HG03442 (cell line): ENCODE results near the gene MAML2.
"Not testable (repeated sequence)": the region's sequence is repeated elsewhere in the genome, so short reads cannot be mapped to it uniquely, and the experiment has no call there.

ENCODE experiments used
- ATAC-seq: cut with Tn5 transposase; IDR thresholded peaks from one replicate; pipeline ENCODE4 v1.9.1; 2021; ENCODE audit warnings: mild to moderate bottlenecking, moderate library complexity; ENCODE audit not compliant: unreplicated experiment

MAML2 gene

GRCh38 chr11:96272529-96273222 is 70.3 kb downstream of the MAML2 start:
- peak; percentile 51 for ATAC-seq

- no peak for ATAC-seq
Measured at GRCh38 chr11:96271777-96272176, 71.2 kb downstream of the MAML2 start.

GRCh38 chr11:96271352-96271751 is 71.6 kb downstream of the MAML2 start:
- ATAC-seq = not testable (repeated sequence)

DNA sequence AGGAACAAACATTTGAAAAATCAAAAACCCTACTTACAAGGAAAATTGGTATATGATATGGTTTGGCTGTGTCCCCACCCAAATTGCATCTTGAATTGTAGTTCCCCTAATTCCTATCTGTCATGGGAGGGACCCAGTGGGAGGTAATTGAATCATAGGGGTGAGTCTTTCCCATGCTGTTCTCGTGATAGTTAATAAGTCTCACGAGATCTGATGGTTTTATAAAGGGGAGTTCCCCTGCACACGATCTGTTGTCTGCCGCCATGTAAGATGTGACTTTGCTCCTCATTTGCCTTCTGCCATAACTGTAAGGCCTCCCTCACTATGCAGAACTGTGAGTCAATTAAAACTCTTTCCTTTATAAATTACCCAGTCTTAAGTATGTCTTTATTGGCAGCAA is 74.5 kb downstream of the MAML2 start:
- ATAC-seq = not testable (repeated sequence)

GRCh38 chr11:96267496-96268032 is 75.4 kb downstream of the MAML2 start:
- peak; percentile 98 for ATAC-seq

DNA sequence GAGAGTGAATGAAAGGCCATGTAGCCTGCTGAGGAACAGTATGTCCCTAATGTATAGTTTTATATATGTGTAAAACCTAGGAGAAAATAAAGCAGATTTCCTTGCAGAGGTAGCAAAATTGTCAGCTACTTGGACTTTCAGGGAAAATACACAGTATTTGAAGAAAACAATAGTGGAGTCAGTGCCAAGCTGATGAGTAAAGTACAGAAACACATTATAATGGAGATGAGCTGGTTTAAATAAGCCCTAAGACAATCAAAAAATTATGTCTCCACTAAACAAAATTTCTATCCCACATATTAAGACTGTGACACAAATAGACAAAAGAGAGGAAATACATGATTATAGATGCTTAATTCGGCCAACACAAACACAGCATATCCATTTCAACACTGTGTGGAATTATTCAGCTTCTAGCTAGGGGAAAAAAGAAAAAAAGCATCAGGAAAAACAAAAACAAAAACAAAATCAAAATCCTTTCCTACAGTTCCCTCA is 75.9 kb downstream of the MAML2 start:
- no peak for ATAC-seq

DNA sequence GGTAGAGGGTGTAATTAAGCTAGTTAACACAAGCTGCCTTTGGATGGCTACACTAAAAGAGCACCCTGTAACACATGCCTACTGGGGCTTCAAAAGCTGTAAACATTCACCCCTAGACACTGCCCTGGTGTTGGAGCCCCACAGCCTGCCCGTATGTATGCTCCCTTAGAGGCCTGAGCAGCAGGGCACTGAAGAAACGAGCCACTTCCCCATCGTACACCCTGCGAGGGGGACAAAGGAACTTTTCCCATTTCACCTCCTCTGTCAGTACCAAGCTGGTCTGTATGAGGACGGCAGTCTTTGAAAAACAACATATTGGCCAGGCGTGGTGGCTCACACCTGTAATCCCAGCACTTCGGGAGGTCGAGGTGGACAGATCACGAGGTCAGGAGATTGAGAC is 77.0 kb downstream of the MAML2 start:
- ATAC-seq = no peak

- ATAC-seq = no peak
Measured at GRCh38 chr11:96265220-96265737, 77.7 kb downstream of the MAML2 start.

DNA sequence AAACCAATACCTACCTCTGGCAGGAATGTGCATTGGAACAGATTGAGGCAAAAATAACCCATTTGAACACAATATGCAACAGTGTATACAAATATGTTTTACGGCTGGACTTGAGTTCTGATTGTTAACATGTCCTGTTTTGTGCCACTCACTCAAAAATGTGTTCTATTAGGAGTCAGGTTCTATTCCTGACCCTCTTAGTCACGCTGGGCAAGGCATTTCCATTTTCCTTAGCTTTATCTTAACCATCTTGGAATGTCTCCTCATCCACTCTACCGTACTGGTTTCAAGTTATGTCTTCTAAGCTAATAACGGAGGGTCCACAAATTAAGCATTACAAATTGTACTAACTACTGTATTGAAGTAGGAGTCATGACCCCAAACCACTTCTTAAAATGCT is 78.6 kb downstream of the MAML2 start:
- no peak for ATAC-seq

GRCh38 chr11:96263238-96263763 is 79.7 kb downstream of the MAML2 start:
- ATAC-seq = no peak

GRCh38 chr11:96260532-96260931 is 82.5 kb downstream of the MAML2 start:
- ATAC-seq = no peak

DNA sequence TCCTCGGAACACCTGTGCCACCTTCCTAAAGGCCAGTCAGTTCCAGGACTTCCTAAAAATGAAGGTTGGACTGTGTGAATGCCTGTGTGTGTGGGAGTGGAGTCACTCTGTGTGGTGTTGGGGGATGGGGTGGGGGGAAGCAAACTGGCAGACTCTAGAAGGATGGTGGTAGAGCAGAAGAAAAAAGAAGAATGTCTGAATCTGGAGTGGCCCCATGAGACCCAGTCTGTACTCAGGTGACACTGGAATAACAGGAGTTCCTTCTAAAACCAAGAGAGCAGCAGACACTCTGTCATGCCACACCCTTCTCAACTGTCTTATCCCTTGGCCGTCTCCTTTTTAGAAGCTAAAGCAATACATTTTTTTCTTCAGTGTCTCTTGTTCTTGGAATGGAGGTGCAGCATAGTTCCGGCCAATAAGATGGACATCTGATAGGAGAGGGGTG is 82.9 kb downstream of the MAML2 start:
- no peak for ATAC-seq

DNA sequence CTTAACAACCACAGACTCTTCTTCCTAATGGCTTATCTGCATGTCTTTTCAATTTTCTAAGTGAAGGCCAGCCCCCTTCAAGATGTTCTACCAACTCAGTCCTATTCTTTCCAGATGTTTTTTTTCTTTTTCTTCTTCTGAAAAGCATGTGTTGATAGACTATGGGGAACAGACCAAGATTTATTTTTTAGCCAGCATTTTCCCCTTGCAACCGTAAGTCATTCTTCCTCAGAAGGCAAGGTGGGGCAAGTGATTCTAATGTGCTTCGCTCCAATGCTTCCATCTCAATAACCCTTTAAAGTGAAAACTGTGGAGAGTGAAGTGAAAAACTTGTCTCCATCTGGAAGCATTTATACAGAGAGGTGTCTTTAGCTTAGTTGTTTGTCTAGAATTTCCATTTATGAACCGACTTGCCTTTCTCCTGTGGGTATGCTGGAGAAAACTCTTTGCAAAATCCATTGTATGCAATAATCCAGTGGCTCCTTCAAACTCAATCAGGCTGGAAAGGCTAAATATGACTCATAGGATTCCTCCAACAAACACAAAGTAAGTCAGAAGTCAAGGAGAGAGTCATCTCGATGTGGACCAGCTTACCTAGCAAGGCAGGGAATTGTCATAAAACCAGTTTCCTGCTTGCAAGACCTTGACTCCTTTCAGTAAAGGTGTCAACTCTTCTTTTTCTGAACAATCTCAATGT is 83.7 kb downstream of the MAML2 start:
- ATAC-seq = no peak

GRCh38 chr11:96257972-96258934 is 84.7 kb downstream of the MAML2 start:
- ATAC-seq = peak; percentile 74

DNA sequence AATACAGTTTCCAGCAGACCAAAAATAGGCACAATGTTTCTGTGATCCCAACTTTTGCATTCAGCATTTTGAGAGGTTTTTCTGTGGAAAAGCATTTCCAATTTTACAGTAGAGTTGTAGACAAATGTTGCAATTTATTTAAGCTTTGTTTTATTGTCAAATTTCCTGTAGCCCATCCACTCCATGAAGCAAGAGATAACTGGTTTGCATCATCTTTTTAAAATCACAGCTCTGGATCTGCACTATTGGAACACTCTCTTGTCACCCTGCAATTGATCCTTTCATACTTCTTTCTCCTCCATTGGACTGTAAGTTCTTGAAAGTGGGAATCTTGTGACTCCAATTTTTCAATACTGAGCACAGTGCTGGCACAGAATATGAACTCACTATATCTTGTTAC is 86.0 kb downstream of the MAML2 start:
- ATAC-seq = no peak

- no peak for ATAC-seq
Measured at GRCh38 chr11:96256215-96257011, 86.6 kb downstream of the MAML2 start.

DNA sequence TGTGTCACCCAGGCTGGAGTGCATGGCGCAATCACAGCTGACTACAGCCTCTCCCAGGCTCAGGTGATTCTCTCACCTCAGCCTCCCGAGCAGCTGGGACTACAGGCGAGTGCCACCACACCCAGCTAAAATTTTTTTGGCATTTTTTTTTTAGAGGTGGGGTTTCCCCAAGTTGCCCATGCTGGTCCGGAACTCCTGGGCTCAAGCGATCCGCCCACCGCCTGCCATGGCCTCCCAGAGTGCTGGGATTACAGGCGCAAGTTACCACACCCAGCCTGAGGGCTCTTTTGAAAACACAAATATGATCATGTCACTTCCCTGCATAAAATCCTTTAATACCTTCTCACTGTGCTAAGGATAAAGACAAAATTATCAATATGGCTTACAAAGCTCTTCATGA is 88.1 kb downstream of the MAML2 start:
- ATAC-seq = no peak

GRCh38 chr11:96254087-96254486 is 88.9 kb downstream of the MAML2 start:
- peak; percentile 54 for ATAC-seq

DNA sequence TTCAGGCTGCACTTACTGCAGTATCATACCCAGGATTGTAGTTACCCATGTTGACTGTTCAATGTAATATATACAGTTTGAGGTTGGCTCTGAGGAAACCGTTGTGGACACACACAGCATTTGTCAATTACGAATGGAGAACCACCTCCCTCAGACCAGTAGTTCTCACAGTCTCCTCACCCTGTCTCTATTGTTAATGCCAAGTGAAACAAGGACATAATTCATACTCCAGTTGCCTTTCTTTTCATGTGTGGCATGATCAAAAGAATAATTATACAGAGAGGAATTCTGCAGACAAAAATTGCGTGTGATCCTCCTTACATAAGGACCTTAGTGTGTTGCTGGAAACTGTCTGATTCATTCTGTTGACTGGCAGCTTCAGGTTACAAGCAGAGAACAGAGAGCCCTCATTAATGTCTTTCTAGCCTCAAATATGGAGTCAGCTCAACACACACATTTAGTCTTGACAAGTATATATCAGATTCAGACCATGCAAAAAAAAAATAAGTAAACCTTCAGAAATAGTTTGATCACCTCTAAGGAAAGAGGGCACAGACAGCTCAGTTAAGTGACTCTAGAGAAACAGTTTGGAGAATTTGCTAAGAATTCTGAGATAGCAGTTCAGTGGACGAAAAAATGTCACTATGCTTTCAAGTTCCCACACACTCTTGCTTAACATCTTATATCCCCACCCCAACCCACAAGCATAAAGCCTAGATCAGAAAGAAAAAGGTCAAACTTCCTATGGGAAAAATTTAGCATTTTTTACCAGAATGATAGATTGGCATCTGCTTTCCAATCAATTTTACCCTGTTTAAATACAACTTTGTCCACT is 96.1 kb downstream of the MAML2 start:
- no peak for ATAC-seq
